WTC11 (cell line): ENCODE data around the gene FRMD5. TPM values are rescaled to one million over a fixed set of nuclear protein-coding genes. Genes with fewer than 3 reads are reported as not detected.

Experiments used
- ATAC-seq: fragments of 200-7000 bp; cut with Tn5 transposase; 2 replicates; pipeline ENCODE4 v1.10.0; 2021; ENCODE audit warnings: mild to moderate bottlenecking, moderate library complexity
- CTCF ChIA-PET: fragments of 300-600 bp; sonication (Branson Sonifier 250); formaldehyde crosslinking; loops from one replicate; lab custom pipeline; 2021; ENCODE audit warnings: antibody characterized with exemption; lab: Charles Lee
- POLR2A ChIA-PET: fragments of 350-600 bp; sonication (Branson Sonifier 250); formaldehyde crosslinking; loops from one replicate; lab custom pipeline; 2021; ENCODE audit warnings: antibody characterized with exemption; lab: Charles Lee
- DNase-seq: peaks from one replicate; pipeline ENCODE4 v3.0.0; 2021; ENCODE audit warnings: low spot score
- H3K27ac Mint-ChIP-seq: 2 replicates; pipeline ENCODE4 v1.8.0; 2021; ENCODE audit warnings: mixed read lengths
- H3K27me3 Mint-ChIP-seq: 2 replicates; pipeline ENCODE4 v1.8.0; 2021; ENCODE audit warnings: low read depth, mild to moderate bottlenecking, moderate library complexity, mixed read lengths
- H3K36me3 Mint-ChIP-seq: 2 replicates; pipeline ENCODE4 v1.8.0; 2021; ENCODE audit warnings: mixed read lengths
- H3K4me1 Mint-ChIP-seq: 2 replicates; pipeline ENCODE4 v1.8.0; 2022; ENCODE audit warnings: mixed read lengths
- H3K4me3 Mint-ChIP-seq: 2 replicates; pipeline ENCODE4 v1.8.0; 2021; ENCODE audit warnings: mild to moderate bottlenecking, moderate library complexity, mixed read lengths
- H3K9me3 Mint-ChIP-seq: 2 replicates; pipeline ENCODE4 v1.8.0; 2021; ENCODE audit warnings: mixed read lengths
- CREB1 ChIP-seq: sonication (generic); formaldehyde crosslinking; IDR thresholded peaks from 2 replicates; pipeline ENCODE4 v1.8.0; 2023; ENCODE audit warnings: mild to moderate bottlenecking, missing genetic modification reagents
- CREM ChIP-seq: sonication (generic); formaldehyde crosslinking; IDR thresholded peaks from 2 replicates; pipeline ENCODE4 v1.8.1; 2022; ENCODE audit warnings: mild to moderate bottlenecking, missing genetic modification reagents, moderate library complexity
- GTF2I ChIP-seq: fragments of 250-450 bp; sonication (Bioruptor Pico); conservative IDR thresholded peaks from 2 replicates; pipeline ENCODE4 v1.4.0; 2021; ENCODE audit warnings: mild to moderate bottlenecking
- JAZF1 ChIP-seq: fragments of 250-450 bp; sonication (Bioruptor Pico); IDR thresholded peaks from 2 replicates; pipeline ENCODE4 v1.9.0; 2021; ENCODE audit warnings: moderate library complexity, mild to moderate bottlenecking, inconsistent platforms
- PRRX2 ChIP-seq: fragments of 250-450 bp; sonication (Bioruptor Pico); IDR thresholded peaks from 2 replicates; pipeline ENCODE4 v1.8.0; 2021; ENCODE audit warnings: mild to moderate bottlenecking
- RELA ChIP-seq: sonication (generic); formaldehyde crosslinking; IDR thresholded peaks from 2 replicates; pipeline ENCODE4 v1.8.1; 2022; ENCODE audit warnings: missing genetic modification reagents, mild to moderate bottlenecking, borderline replicate concordance
- ZNF671 ChIP-seq: fragments of 250-450 bp; sonication (Bioruptor Pico); IDR thresholded peaks from 2 replicates; pipeline ENCODE4 v1.8.0; 2021; ENCODE audit warnings: mild to moderate bottlenecking
- total RNA-seq: library from RNA; stranded (reverse); gene quantifications from 3 replicates; pipeline ENCODE4 v1.2.3, GENCODE V29; 2021
- TF ChIP-seq, protein P1 (sequence below): sonication (generic); formaldehyde crosslinking; IDR thresholded peaks from 2 replicates; pipeline ENCODE4 v1.8.0; 2023; ENCODE audit warnings: mild to moderate bottlenecking, missing genetic modification reagents
- TF ChIP-seq, protein P2 (sequence below): fragments of 250-450 bp; sonication (Bioruptor Pico); IDR thresholded peaks from 2 replicates; pipeline ENCODE4 v1.9.0; 2021; ENCODE audit warnings: mild to moderate bottlenecking, borderline replicate concordance
- TF ChIP-seq, protein P3 (sequence below): sonication (generic); formaldehyde crosslinking; IDR thresholded peaks from 2 replicates; pipeline ENCODE4 v1.8.1; 2022; ENCODE audit warnings: low read depth, mild to moderate bottlenecking, moderate library complexity, missing genetic modification reagents, borderline replicate concordance
- TF ChIP-seq, protein P4 (sequence below): sonication (generic); formaldehyde crosslinking; IDR thresholded peaks from 2 replicates; pipeline ENCODE4 v1.8.1; 2022; ENCODE audit warnings: mild to moderate bottlenecking, missing genetic modification reagents, moderate library complexity, borderline replicate concordance
- TF ChIP-seq, protein P5 (sequence below): sonication (generic); formaldehyde crosslinking; IDR thresholded peaks from 2 replicates; pipeline ENCODE4 v1.8.1; 2023; ENCODE audit warnings: mild to moderate bottlenecking, moderate library complexity, missing genetic modification reagents
- TF ChIP-seq, protein P6 (sequence below): sonication (generic); formaldehyde crosslinking; IDR thresholded peaks from 2 replicates; pipeline ENCODE4 v1.8.1; 2022; ENCODE audit warnings: mild to moderate bottlenecking, moderate library complexity, missing genetic modification reagents

FRMD5 gene
- total RNA-seq, 1 experiment from 2014 or later, result 14.1 TPM

DNA sequence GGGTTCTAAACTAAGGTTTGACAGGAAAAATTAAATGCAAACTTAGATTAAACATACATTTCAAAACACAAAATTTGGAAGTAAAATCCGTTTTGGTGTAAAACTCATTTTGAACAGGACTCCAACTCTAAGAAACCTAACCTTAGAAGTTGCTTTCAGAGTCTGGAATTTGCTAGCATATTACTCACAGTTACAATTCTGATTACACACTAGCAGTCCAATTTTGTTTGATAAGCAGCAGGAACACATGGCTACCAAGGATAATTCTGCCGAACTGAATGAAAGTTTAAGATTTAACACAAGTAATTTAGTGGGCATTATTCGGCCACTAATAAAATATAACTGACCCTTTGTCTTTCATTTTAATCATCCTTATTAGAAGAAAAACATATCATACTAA, 49.6 kb downstream of the FRMD5 start:
- TF ChIP-seq, protein P1, sequence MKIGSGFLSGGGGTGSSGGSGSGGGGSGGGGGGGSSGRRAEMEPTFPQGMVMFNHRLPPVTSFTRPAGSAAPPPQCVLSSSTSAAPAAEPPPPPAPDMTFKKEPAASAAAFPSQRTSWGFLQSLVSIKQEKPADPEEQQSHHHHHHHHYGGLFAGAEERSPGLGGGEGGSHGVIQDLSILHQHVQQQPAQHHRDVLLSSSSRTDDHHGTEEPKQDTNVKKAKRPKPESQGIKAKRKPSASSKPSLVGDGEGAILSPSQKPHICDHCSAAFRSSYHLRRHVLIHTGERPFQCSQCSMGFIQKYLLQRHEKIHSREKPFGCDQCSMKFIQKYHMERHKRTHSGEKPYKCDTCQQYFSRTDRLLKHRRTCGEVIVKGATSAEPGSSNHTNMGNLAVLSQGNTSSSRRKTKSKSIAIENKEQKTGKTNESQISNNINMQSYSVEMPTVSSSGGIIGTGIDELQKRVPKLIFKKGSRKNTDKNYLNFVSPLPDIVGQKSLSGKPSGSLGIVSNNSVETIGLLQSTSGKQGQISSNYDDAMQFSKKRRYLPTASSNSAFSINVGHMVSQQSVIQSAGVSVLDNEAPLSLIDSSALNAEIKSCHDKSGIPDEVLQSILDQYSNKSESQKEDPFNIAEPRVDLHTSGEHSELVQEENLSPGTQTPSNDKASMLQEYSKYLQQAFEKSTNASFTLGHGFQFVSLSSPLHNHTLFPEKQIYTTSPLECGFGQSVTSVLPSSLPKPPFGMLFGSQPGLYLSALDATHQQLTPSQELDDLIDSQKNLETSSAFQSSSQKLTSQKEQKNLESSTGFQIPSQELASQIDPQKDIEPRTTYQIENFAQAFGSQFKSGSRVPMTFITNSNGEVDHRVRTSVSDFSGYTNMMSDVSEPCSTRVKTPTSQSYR (CRISPR knock-in tag), result no peak
- no peak for TF ChIP-seq ZNF671 (CRISPR knock-in tag)
- TF ChIP-seq, protein P2, sequence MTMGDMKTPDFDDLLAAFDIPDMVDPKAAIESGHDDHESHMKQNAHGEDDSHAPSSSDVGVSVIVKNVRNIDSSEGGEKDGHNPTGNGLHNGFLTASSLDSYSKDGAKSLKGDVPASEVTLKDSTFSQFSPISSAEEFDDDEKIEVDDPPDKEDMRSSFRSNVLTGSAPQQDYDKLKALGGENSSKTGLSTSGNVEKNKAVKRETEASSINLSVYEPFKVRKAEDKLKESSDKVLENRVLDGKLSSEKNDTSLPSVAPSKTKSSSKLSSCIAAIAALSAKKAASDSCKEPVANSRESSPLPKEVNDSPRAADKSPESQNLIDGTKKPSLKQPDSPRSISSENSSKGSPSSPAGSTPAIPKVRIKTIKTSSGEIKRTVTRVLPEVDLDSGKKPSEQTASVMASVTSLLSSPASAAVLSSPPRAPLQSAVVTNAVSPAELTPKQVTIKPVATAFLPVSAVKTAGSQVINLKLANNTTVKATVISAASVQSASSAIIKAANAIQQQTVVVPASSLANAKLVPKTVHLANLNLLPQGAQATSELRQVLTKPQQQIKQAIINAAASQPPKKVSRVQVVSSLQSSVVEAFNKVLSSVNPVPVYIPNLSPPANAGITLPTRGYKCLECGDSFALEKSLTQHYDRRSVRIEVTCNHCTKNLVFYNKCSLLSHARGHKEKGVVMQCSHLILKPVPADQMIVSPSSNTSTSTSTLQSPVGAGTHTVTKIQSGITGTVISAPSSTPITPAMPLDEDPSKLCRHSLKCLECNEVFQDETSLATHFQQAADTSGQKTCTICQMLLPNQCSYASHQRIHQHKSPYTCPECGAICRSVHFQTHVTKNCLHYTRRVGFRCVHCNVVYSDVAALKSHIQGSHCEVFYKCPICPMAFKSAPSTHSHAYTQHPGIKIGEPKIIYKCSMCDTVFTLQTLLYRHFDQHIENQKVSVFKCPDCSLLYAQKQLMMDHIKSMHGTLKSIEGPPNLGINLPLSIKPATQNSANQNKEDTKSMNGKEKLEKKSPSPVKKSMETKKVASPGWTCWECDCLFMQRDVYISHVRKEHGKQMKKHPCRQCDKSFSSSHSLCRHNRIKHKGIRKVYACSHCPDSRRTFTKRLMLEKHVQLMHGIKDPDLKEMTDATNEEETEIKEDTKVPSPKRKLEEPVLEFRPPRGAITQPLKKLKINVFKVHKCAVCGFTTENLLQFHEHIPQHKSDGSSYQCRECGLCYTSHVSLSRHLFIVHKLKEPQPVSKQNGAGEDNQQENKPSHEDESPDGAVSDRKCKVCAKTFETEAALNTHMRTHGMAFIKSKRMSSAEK (CRISPR knock-in tag), result no peak
- TF ChIP-seq, protein P3, sequence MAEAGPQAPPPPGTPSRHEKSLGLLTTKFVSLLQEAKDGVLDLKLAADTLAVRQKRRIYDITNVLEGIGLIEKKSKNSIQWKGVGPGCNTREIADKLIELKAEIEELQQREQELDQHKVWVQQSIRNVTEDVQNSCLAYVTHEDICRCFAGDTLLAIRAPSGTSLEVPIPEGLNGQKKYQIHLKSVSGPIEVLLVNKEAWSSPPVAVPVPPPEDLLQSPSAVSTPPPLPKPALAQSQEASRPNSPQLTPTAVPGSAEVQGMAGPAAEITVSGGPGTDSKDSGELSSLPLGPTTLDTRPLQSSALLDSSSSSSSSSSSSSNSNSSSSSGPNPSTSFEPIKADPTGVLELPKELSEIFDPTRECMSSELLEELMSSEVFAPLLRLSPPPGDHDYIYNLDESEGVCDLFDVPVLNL (CRISPR knock-in tag), result no peak
- TF ChIP-seq, all 79 proteins: peak for 0
- Mint-ChIP-seq H3K4me3 (no peak overlapping the region), H3K9me3 (no peaks in the 10 kb centered on the region), H3K27ac (no peak overlapping the region), H3K27me3 (no peaks in the 10 kb centered on the region), H3K36me3 (no peaks in the 10 kb centered on the region), H3K4me1 (no peaks in the 10 kb centered on the region)
- no peak for DNase-seq
- ATAC-seq, result no peak
- CTCF ChIA-PET, result no interaction called here
- POLR2A ChIA-PET, result no interaction called here

DNA sequence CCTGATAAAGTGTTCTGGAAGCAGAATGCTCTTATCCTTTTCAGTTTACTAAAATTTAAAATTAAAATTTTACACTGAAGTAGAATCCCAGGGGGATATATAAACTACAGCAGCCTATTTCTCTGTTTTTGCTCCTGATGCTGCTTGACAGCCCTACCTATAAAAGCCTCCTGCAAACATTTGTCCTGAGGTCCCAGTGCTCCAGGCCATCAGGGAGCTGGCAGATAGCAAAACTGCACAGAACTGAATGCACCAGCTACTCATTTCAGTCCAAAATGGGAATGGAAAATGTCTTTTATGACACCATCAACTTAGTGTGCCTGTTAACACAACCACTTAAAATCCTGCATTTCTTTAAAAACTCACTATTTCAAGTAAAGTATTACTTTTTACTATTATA, 50.1 kb downstream of the FRMD5 start:
- Mint-ChIP-seq H3K4me3 (no peak overlapping the region), H3K27ac (no peak overlapping the region), H3K4me1 (no peaks in the 10 kb centered on the region), H3K9me3 (no peaks in the 10 kb centered on the region), H3K36me3 (no peaks in the 10 kb centered on the region), H3K27me3 (no peaks in the 10 kb centered on the region)
- DNase-seq (no peak), ATAC-seq (no peak)
- ChIA-PET POLR2A (no interaction called here), CTCF (no interaction called here)
- no peak for TF ChIP-seq RELA (CRISPR knock-in tag)
- no peak for TF ChIP-seq GTF2I (CRISPR knock-in tag)
- TF ChIP-seq, protein P4, sequence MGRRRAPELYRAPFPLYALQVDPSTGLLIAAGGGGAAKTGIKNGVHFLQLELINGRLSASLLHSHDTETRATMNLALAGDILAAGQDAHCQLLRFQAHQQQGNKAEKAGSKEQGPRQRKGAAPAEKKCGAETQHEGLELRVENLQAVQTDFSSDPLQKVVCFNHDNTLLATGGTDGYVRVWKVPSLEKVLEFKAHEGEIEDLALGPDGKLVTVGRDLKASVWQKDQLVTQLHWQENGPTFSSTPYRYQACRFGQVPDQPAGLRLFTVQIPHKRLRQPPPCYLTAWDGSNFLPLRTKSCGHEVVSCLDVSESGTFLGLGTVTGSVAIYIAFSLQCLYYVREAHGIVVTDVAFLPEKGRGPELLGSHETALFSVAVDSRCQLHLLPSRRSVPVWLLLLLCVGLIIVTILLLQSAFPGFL (CRISPR knock-in tag), result no peak
- no peak for TF ChIP-seq JAZF1 (CRISPR knock-in tag)
- TF ChIP-seq, protein P5, sequence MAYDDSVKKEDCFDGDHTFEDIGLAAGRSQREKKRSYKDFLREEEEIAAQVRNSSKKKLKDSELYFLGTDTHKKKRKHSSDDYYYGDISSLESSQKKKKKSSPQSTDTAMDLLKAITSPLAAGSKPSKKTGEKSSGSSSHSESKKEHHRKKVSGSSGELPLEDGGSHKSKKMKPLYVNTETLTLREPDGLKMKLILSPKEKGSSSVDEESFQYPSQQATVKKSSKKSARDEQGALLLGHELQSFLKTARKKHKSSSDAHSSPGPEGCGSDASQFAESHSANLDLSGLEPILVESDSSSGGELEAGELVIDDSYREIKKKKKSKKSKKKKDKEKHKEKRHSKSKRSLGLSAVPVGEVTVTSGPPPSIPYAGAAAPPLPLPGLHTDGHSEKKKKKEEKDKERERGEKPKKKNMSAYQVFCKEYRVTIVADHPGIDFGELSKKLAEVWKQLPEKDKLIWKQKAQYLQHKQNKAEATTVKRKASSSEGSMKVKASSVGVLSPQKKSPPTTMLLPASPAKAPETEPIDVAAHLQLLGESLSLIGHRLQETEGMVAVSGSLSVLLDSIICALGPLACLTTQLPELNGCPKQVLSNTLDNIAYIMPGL (CRISPR knock-in tag), result no peak
- TF ChIP-seq PRRX2 (CRISPR knock-in tag), result no peak
- no peak for TF ChIP-seq CREB1 (CRISPR knock-in tag)
- no peak for TF ChIP-seq CREM (CRISPR knock-in tag)
- TF ChIP-seq, protein P6, sequence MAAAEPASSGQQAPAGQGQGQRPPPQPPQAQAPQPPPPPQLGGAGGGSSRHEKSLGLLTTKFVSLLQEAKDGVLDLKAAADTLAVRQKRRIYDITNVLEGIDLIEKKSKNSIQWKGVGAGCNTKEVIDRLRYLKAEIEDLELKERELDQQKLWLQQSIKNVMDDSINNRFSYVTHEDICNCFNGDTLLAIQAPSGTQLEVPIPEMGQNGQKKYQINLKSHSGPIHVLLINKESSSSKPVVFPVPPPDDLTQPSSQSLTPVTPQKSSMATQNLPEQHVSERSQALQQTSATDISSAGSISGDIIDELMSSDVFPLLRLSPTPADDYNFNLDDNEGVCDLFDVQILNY (CRISPR knock-in tag), result no peak
- TF ChIP-seq, all 79 proteins: peak for 0
